Tibial artery (tissue), 4 donors: ENCODE measurements around the gene DBT.

ENCODE experiments used
- DNase-seq, 2 donors: peaks; one replicate each; pipeline ENCODE4 v3.0.0-alpha.2; 2019
- H3K27ac ChIP-seq, 2 donors: fragments of 200-600 bp; sonication (generic) in 1 of 2; 1 replicate in 1 of 2; 2 replicates in 1 of 2; pipeline ENCODE4 v1.5.1; 2018 to 2019; ENCODE audit warnings: mild to moderate bottlenecking in 1 of 2
- H3K27me3 ChIP-seq, 2 donors: fragments of 200-600 bp; sonication (generic) in 1 of 2; one replicate each; pipeline versions ENCODE4 v1.5.1 to v1.6.0; 2016 to 2019
- H3K36me3 ChIP-seq, 3 donors: fragments of 200-600 bp; sonication (generic) in 2 of 3; one replicate each; pipeline ENCODE4 v1.5.1; 2016 to 2019; ENCODE audit warnings: mild to moderate bottlenecking in 2 of 3
- H3K4me1 ChIP-seq, 4 donors: fragments of 200-600 bp; sonication (generic) in 2 of 4; 1 replicate in 3 of 4; 2 replicates in 1 of 4; pipeline ENCODE4 v1.5.1; 2016 to 2019
- H3K4me3 ChIP-seq, 2 donors: fragments of 200-600 bp; sonication (generic) in 1 of 2; 1 replicate in 1 of 2; 2 replicates in 1 of 2; pipeline ENCODE4 v1.5.1; 2018 to 2019; ENCODE audit warnings: mild to moderate bottlenecking in 2 of 2
- H3K9me3 ChIP-seq, 3 donors: fragments of 200-600 bp; sonication (generic) in 1 of 3; one replicate each; pipeline ENCODE4 v1.5.1; 2016 to 2019
- CTCF ChIP-seq, 2 experiments: fragments of 200-600 bp in 1 of 2; fragments of 450-650 bp in 1 of 2; IDR thresholded peaks; one replicate each; pipeline ENCODE4 v1.5.1; 2017 to 2019; ENCODE audit warnings: antibody characterized with exemption in 2 of 2, mild to moderate bottlenecking in 1 of 2, moderate library complexity in 1 of 2
- intact Hi-C: fragments of 100-400 bp; cut with DNase I; formaldehyde crosslinking; loops from one replicate; pipeline ENCODE4 v1.15.0; 2023; ENCODE audit warnings: low total_unique reads

The DBT gene

GRCh38 chr1:100287162-100287561 lies 37.5 kb upstream of the DBT start:
- Histone ChIP-seq H3K36me3 (peaks cover 64 to 91% (median 70%) of the 10 kb centered on the region in 3 donors), H3K4me1 (no peaks in the 10 kb centered on the region), H3K27ac (no peak overlapping the region), H3K9me3 (no peaks in the 10 kb centered on the region), H3K4me3 (no peak overlapping the region), H3K27me3 (no peaks in the 10 kb centered on the region)
- TF ChIP-seq CTCF (IDR thresholded peaks at IDR 0.05): no peak
- intact Hi-C loops: no loop called here
- DNase-seq: no peak

DNA sequence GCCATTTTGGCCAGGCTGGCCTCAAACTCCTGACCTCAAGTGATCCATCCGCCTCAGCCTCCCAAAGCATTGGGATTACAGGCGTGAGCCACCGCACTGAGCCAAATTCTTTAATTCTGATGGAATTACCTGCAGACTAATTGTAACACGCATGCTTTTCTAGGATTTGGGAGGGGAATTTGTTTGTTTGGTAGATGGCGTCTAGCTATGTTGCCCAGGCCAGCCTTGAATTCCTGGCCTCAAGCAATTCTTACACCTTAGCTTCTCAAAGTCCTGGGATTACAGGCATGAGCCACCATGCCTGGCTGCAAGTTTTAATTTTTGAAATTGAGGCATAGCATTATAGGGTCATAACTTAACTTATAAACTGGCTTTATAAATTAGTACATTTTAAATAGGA lies 35.0 kb upstream of the DBT start:
- Histone ChIP-seq H3K36me3 (peaks cover 46 to 92% (median 59%) of the 10 kb centered on the region in 3 donors), H3K9me3 (no peaks in the 10 kb centered on the region), H3K27me3 (no peaks in the 10 kb centered on the region), H3K4me3 (no peak overlapping the region), H3K27ac (no peak overlapping the region), H3K4me1 (no peaks in the 10 kb centered on the region)
- intact Hi-C loops: no loop called here
- no peak for DNase-seq
- no peak for TF ChIP-seq CTCF (IDR thresholded peaks at IDR 0.05)

- intact Hi-C loops: no loop called here
- no peaks in the 10 kb centered on the region for H3K9me3 ChIP-seq
- no peak overlapping the region for H3K4me3 ChIP-seq
- H3K4me1 ChIP-seq: no peaks in the 10 kb centered on the region
- no peaks in the 10 kb centered on the region for H3K27me3 ChIP-seq
- DNase-seq: no peak
- no peak for TF ChIP-seq CTCF (IDR thresholded peaks at IDR 0.05)
- no peak overlapping the region for H3K27ac ChIP-seq
- H3K36me3 ChIP-seq: peaks cover 38 to 94% (median 68%) of the 10 kb centered on the region in 3 donors
Observed at GRCh38 chr1:100279954-100280682, 30.5 kb upstream of the DBT start.

DNA sequence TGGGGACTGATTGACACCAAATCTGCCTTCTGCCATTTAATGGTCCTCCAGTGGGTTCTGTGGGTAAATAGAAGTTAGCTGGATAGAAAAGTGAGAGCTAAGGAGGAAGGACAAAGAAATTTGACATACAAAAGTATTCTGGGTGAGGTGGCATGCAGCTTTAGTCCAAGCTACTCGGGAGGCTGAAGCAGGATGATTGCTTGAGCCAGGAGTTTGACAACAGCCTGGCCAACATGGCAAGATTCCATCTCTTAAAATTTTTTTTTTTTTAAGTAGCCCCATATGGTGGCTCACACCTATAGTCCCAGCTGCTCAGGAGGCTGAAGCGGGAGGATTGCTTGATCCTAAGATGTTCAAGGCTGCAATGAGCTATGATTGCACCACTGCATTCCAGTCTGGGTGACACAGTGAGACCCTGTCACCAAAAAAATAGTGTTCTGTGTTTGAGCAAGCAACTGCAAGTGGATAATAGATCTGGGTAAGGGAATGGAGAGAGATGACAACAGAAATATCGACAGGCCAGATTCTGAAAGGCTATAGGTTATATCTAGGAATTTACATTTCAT lies 29.8 kb upstream of the DBT start:
- TF ChIP-seq CTCF (IDR thresholded peaks at IDR 0.05): no peak
- no peak for DNase-seq
- Histone ChIP-seq H3K4me3 (no peak overlapping the region), H3K9me3 (no peaks in the 10 kb centered on the region), H3K4me1 (no peaks in the 10 kb centered on the region), H3K36me3 (peaks cover 37 to 92% (median 68%) of the 10 kb centered on the region in 3 donors), H3K27me3 (no peaks in the 10 kb centered on the region), H3K27ac (no peak overlapping the region)
- intact Hi-C loops: no loop called here

DNA sequence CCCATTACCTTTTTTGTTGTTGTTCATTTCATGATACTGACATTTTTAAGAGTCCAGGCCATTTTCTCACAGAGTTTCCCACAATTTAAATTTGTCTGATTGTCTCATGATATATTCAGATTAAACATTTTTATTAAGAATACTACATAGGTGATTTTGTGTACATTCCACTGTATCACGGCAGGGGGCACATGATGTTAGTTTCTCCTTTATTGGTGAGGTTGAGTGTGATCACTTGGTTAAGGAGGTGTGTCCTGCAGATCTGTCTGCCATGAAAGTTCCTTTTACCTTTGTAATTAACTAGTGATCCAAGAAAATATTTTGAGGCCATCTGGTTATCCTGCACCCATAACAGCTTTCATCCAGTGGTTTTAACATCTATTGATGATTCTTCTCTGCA lies 28.2 kb upstream of the DBT start:
- Histone ChIP-seq H3K27me3 (no peaks in the 10 kb centered on the region), H3K27ac (no peak overlapping the region), H3K9me3 (no peaks in the 10 kb centered on the region), H3K4me1 (no peaks in the 10 kb centered on the region), H3K4me3 (no peak overlapping the region), H3K36me3 (peaks cover 47 to 97% (median 79%) of the 10 kb centered on the region in 3 donors)
- no peak for DNase-seq
- intact Hi-C loops: no loop called here
- no peak for TF ChIP-seq CTCF (IDR thresholded peaks at IDR 0.05)
